UCSD-AML1 (cell line): ENCODE data around the gene FGF19.

Source experiments
- DNase-seq: peaks from one replicate; lab custom pipeline; 2025; ENCODE audit not compliant: unreplicated experiment; lab: John Stamatoyannopoulos, UW

FGF19 gene, protein sequence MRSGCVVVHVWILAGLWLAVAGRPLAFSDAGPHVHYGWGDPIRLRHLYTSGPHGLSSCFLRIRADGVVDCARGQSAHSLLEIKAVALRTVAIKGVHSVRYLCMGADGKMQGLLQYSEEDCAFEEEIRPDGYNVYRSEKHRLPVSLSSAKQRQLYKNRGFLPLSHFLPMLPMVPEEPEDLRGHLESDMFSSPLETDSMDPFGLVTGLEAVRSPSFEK

DNA sequence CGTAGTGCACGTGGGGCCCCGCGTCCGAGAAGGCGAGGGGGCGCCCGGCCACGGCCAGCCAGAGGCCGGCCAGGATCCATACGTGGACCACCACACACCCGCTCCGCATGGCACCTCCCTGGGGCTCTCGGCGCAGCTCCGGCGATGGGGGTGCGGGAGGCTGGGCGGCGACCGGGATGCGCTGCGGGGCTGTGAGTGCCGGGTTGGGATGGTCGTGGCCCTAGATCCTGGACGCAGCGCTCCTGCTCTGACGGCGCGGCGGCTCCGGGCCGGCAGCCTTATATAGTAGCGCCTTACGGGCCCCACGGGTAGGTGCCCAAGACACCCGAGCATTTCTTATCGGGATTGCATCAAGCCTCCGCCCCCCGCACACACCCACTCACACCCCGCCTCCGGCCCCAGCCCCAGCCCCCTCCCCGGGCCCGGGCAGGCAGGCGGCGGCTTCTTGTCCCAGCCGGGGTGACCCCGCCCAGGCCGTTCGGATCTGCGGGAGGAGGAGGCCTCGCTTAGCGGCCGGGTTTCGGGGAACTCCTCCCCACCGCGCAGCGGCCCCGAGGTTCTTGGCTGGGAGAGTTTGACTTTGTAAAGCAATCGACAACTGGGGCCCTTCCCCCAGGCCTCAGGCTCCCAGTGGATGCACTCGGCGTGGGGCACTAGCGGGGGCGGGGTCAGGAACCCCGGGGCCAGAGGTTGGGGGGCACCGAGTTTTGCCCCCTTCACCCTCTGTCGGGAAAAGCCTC is at the start of gene FGF19:
FGF19 (minus strand) TSS at position 255 of the 740 bp plus-strand sequence; CDS start at position 109, 146 bp downstream.
- DNase-seq = no peak

DNA sequence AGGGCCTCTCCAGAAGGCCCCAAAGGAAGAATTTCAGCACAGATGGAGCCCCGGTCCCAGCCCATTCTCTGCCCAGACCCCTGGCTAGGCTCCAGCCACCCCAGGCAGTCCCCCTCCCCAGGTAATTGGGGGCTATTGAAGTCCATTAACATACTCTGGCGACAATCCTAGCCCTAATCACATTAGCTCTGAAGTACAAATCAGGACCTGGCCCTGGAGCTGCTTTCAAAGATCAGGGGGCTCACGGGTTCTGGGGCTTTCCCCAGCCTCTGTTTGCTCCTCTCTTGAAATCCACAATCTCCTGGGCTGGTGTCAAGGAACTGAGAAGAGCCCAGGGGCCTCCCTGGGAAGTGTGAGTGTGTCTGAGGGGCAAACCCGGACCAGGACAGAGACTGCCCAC is 49.1 kb upstream of the FGF19 start:
- DNase-seq = no peak

DNA sequence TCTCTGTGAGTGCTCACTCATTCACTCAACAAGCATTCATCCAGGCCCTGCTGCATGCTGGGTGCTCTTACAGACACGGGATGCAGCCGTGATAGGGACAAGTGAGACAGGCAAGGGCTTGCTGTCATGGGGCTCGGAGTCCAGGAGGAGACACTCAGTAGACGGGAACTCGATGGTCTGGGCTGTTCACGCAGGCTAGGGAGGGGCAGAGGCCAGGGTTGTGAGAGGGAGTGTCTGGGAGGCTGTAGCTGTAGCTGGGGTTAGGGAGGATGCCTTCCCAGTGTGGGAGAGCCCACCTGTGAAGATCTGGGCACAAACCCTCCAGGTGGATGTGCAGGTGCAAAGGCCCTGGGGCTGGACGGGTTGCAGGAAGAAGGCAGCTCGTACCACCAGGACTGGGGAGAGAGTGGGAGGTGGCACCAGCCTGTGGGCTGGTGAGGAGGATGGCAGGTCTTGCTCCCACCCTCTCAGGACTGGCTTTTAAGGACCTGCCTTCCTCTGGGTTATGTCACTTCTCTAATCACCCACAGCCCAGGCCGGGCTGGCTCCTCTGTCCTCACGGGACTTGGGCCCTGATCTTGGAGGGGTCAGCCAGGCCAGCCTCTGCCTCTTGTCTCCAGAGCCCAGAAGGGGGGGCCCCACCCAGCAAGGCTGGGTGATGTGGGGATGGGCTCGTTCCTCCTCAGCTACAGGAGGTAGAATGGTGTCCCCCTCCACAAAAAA is 47.2 kb upstream of the FGF19 start:
- DNase-seq = no peak

DNA sequence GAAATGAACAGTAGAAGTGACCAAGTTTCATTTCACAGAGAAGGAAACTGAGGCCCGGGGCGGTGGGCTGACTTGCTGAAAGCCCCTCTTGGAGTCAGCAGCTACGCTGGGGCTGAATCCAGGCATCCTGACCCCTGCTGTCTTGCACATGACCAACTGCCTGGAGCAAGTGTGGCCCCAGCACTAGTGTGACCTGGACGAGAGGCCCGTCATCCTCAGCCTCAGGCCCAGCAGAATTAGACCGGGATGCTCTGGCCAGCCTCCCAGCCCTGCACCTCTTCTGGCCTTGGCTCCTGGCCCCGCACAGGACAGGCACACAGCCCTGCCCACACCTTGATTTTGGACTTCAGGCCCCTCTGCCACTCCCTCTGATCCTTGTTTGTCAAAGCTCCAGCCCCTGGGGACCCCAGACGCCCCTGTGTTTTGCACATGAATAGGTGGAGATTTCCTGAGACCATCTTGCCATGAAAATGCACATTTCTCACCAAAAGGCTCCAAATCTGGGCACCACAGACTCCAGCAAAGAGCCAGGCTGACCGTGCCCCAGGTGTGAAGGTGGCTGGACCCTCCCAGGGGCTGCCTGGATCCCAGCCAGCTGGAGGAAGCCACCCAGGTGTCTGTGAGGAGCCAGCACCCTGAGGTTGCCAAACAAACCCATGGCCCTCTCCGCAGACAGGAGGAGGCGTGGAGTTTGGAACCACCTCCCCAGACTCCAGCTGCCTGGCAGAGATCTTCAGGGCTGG is 46.5 kb upstream of the FGF19 start:
- DNase-seq = no peak

DNA sequence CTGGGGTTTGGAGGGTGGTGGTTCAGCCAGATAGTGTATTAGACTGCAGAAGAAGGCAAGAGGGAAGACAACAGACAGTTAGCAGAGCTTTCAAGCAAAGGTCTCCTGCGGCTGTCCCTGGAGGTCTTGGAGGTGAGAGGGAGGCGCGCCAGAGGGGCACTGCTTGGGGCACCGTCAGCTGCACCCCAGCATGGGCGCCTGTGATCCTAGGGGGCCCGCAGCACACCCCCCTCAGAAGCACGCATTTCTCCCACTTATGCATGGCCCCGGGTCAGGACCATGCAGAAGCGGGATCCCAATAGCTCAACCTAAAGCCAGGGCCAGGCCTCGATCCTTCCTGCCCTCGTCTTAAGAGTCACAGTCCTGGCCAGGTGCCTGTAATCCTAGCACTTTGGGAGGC is 44.8 kb upstream of the FGF19 start:
- no peak for DNase-seq

DNA sequence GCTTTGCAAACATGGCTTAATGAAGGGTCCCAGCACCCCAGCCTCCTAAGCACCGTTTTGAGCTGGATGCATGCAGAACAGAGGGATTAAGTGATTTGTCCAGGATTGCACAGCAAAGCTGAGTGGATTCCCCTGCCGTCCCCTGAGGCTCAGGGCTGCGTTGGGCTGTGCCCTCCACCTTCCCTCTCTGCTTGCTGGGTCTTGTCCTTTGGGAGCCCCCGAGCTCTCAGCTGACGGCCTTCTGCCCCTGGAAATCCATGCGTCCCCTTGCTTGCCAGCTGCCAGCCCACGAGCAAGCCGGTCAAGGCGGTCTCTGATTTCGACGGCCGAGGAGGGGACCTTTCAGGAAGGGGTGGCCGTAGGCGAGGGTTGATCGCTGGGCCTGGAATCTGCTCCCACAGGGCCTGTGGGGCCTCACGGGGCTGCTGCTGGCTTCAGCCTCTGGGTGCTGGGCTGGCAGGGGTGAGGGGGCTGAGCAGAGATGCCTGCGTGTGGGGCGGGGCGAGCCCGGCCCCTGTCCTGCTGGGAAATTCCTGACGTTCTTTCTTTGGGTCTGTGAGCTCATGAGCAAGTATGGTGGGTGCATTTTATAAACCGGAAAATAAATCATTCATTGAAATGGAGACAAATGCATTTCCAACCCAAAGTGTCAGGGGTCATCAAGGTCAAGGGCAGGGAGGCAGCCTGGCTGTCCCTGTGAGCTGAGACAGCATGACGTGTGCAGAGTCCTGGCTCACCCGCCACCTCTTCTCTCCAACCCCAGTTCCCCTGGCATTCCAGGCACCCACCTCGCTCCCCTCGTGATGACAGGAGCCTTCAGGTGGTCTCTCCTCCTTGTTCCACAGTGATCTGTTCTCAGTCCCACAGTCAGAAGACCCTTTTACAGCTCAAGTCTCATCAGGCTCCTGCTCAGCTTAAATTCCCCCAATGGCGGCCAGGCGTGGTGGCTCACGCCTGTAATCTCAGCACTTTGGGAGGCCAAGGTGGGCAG is 43.2 kb upstream of the FGF19 start:
- DNase-seq = no peak

DNA sequence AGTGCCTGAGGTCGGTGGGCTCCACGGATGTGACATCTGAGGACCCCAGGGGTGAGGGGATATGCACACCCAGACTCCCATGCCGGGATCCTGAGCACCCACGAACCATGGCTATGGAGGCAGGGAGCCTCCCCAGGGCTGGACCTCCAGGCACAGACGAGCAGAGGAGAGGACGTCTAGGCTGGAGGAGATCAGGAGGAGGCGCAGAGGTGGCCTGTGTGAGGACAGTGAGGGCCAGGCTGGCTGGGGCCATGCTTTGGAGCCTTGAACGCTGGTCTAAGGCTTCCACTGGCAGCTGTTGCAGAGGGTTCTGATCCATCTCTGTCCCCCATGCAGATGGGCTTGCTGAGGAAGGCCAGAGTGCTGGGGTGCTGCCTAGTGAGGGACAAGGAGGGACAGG is 42.3 kb upstream of the FGF19 start:
- DNase-seq = no peak

DNA sequence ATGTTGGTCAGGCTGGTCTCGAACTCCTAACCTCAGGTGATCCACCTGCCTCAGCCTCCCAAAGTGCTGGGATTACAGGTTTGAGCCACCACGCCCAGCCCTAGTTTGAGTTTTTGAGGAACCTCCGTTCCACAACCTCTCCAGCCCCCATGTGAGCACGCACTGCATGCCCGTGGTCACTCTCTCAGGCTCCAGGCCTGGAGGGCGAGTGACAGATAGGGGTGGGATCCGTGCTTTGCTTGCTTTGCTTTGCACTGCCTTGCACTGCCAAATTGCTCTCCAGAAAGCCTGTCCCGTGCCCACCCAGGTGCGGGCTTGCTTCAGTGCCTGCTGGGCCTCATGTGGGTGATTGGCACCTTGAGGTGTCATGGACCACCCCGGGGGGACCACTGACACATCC is 41.4 kb upstream of the FGF19 start:
- no peak for DNase-seq

DNA sequence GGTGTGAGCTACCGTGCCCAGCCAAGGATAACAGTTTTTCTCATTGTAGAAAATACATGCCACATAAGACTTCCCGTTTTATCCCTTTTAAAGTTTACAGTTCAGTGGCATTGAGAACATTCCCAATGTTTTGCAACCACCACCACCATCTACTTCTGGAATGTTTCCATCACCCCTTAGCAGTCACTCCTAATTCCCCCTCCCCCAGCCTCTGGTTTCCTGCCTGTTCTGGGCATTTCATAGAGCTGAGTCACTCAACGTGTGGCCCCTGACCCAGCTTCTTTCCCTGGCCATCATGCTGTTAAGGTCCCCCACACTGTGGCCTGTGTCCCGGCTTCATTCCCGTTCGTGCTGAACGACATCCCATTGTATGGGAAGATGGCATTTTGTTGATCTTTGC is 40.6 kb upstream of the FGF19 start:
- DNase-seq = no peak

DNA sequence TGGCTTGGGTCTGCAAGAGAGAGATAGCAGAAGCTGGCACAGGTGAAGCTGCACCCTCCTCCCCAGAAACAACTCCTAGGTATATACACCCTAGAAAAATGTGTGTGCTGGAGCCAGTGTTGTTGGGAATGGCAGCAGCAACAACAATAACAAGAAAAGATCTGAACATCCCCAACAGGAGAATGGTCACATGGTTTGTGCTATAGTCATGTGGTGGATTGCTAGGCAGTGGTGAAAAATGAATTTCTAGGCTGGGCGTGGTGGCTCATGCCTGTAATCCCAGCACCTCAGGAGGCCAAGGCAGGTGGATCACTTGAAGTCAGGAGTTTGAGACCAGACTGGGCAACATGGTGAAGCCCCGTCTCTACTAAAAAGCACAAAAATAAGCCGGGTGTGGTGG is 31.0 kb upstream of the FGF19 start:
- DNase-seq = no peak

DNA sequence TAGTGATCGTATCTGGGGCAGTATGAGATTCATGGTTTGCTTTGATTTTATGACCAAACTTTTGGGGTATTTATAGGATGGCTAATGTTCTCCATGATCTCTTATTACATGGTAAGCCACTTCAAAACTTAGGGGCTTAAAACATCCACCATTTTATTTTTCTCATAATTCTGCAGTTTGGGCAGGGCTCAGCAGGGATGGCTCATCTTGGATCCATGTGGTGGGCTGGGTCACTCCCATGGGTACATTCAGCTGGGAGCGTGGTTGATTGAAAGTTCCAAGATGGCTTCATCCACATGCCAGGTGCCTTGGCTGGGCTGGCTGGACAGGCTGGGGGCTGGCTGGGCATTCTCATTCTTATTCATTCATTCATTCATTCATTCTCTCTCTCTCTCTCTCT is 30.5 kb upstream of the FGF19 start:
- DNase-seq = no peak

DNA sequence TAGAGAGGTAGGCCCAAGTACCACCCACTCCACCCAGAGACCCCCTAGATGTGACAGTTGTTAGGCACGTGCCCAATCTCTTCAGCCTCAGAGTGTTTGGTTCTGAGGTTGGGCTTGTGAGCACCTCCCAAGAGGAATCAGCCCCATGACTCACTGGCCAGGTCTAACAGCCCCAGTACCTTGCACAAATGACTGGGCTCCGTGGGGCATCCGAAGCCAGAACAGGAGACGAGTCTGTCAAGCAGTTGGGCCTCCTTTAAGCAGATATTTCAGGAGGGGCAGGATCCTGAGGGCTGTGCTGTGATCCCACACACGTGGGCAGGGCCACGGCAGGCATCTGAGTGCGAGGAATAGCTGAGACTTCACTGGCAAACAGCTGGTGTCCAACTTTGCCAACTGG is 29.1 kb upstream of the FGF19 start:
- DNase-seq = no peak

DNA sequence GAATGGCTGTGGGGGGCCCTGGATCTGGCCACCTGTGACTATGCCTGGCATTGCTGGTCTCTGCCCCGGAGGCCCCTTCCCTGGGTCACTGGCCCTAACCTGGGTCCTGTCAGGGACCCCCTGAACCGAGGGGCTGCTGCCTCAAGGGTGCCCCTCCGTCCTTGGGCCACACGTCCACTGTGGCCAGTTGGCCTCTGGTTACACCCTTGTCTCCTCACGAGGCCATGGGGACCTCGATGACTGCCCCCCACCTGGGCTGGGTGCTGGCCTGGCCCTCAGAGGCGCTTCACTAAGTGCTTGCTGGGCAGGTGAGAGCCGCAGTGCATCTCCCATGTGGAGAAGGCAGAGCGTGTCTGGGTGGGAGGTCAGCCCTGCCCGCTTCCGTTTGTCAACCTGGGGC is 27.3 kb upstream of the FGF19 start:
- no peak for DNase-seq

DNA sequence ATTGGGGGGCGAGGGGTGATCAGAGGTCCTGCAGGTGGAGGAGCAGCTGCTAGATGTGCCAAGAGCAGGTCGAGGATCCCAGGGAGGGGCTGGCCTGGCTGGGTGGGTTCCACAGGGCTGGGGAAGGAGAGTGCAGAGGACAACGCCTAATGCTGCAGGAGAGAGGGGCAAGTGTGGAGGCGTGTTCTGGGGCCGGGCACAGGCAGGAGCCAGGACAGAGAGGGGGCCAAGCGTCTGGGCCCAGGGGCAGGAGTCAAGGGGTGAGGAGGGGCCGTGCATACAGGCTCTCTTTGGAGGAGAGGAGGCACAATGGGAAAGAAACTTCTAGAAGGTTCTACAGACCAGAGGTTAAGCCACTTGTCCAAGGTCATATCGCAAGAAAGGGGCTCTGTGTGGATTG is 26.7 kb upstream of the FGF19 start:
- DNase-seq = no peak

DNA sequence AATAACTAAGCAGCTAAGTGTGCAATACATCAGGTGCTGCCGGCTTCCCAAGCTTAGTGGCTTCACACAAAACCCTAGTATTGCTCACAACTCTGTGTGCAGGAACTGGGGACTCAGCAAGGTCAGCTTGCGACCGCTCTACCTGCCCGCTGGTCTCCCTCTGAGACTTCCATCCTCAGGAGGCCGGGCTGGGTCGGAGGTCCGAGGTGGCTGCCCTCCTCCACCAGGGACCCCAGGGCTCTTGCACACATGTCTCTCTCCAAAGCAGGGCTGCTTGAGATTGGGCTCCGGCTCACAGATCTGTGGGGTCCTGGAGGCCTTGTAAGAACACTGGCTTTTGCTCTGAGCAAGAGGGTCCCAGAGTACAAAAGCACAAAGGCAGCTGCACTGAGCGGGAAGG is 25.4 kb upstream of the FGF19 start:
- DNase-seq = no peak

DNA sequence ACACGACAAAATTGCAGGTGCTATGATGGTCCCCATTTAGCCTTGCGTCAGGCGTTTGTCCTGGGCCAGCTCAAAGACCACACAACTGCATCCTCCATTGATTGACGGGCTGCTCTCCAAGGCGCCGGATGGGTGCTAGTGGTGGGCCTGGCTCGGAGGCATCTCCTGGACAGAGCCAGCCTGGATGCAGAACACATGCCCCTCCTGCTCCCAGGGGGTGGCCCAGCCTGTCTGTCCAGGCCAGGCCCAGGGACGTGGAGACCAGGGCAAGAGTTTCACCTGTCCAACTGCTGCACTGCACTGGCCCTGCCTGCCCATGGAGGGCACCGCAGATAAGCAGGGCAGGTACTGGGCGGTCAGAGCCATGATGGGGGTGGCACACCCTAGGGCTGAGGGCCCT is 23.4 kb upstream of the FGF19 start:
- DNase-seq = no peak

DNA sequence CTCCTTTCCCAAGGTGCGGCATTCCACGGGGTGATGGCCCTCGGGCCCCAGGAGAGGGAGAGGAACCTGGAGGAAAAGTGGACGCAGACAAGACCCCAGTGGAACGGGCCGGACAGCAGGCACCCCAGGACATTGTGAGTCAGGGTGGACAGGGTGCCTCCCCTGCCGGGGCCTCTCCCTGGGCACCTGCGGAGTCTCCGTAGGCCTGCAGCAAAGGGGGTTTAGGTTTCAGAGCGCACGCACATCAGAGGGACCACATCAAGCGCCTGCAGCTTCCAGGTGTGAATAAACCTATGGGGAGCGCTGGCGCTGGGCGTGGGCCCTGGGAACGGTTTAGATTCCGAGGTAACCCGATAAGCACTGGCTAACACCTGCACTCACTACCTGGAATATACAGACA is 22.7 kb upstream of the FGF19 start:
- no peak for DNase-seq

DNA sequence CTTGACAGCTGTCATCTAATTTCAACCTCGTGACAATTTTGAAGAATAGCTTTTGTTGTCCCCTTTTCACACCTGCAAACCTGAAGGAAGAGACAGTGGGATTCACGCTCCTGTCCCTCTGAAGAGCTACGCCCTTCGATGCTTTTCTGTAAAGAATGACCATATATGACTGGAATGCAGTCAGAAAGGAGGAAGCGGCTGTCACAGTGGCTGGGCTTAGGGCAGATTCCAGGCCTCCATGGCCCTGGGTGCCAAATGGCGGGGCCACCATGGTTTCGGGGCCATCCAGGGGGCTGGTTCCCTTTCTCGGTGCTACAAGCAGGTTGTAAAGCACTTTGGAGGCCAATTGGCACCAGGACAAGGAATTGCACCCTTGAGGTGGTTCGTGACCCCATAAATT is 22.2 kb upstream of the FGF19 start:
- no peak for DNase-seq

DNA sequence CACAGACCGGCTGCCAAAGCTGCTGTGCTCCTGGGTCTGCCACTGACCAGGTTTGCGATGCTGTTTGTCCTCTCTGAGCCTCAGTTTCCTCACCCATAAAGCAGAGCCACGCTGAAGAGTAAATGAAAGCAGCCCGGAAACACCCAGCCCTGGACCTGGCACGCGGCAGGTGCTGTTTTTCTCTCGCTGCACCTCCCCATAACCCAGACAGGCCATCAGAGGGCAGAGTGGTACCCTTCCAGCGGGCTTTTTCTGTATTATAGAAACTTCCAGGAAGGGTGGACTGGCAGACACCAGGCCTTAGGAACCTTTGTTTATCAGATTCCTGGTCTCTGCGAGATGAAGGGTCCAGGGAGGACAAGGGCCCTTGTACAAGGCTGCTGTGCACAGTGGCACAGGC is 17.9 kb upstream of the FGF19 start:
- no peak for DNase-seq

DNA sequence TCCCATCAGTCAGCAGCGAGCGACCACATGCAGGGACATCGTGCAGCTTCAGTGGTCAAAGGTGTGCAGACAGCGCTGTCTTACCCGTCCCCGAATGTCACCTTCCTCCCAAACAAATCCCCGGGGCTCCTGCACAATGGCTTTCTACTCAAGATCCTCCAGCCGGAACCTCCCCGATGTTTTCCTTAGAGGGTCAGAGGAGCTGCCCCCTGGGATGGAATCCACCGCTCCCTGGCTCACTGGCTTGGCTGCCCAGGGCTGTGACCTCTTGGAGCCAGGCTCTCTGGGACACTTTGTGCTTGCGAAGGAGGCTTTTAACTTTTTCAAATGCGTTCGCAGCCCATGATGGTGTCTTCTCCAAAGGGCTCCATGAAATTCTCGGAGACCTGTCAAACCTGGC is 17.3 kb upstream of the FGF19 start:
- DNase-seq = no peak
